ENCODE measurements around the gene ABCD1.
"Not testable (repeated sequence)": the region's sequence is repeated elsewhere in the genome, so short reads cannot be mapped to it uniquely, and the experiment has no call there.

Gene ABCD1

DNA sequence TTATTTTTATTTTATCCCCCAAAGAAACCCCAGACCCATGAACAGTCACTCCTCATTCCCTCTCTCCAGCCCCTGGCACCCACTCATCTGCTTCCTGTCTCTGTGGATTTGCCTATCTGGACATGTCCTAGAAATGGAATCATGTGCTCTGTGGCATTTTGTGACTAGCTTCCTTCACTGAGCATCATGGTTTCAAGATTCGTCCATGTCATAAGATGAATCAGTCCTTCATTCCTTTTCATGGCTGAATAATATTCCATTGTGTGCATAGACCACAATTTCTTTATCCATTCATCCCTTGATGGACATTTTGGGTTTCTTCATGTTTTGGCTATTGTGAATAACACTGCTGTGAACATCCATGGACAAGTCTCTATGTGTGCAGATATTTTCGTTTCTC lies 10.2 kb downstream of the ABCD1 start:
- DNase-seq (ENCODE audit: low read depth): no peak

DNA sequence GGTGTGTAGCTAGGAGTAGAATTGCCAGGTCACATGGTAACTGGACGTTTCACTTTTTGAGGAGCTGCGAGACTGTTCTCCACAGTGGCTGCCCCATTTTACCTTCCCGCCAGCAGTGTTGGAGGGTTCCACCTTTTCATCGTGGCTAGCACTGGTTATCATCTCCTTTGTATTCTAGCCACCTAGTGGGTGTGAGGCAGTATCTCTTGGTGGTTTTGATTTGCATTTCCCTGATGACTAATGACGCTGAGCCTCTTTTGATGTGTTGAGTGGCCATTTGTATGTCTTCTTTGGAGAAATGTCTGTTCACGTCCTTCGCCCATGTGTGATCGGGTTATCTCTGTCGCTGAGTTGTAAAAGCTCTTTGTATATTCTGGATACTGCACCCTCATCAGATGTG lies 10.6 kb downstream of the ABCD1 start:
- no peak for DNase-seq (ENCODE audit: low read depth)

DNA sequence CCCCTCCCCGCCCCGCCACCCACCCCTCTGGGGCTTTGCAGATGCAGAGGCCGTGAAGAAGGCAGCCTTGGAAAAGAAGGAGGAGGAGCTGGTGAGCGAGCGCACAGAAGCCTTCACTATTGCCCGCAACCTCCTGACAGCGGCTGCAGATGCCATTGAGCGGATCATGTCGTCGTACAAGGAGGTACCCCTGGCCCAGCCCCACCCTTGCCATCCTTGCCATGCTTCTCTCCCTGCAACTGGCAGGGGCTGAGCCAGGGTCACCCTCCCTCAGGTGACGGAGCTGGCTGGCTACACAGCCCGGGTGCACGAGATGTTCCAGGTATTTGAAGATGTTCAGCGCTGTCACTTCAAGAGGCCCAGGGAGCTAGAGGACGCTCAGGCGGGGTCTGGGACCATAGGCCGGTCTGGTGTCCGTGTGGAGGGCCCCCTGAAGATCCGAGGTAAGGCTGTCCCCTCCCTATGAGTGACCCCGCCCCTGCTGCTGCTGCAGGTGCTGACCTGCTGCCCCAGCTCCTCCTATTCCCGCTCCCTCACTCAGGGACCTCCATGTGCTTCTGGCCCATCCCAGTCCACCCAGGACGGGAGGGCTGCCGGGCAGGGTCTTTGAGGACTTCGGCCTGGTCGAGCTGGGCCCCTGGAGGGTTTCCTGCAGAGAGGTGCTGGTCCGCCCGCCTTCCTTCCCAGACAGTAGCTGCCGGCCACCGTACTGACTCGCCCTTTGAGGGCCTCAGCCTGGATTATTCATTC lies 11.6 kb downstream of the ABCD1 start:
- DNase-seq (ENCODE audit: low read depth): no peak

DNA sequence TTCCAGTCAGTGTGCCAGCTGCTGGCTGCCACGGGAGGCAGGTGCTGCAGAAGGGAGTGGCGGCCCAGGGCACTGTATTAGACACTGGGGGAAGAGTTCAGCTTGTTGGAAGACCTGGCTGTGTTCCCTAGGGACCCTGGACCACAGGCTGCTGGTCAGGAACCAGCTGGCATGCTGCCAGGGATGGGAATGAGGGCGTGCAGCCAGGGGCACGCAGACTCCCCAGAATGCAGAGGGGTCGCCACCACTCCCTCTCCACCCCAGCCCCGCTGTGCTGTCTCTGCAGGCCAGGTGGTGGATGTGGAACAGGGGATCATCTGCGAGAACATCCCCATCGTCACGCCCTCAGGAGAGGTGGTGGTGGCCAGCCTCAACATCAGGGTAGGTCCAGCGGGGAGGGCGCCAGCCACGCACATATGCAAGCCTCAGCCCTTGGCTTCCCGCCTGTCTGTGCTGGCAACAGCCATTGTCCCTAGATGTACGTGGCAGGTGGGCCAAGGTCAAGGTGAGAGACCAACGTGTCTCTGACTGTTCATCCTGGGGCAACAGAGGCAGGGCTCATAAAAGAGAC lies 12.3 kb downstream of the ABCD1 start:
- no peak for DNase-seq (ENCODE audit: low read depth)

DNA sequence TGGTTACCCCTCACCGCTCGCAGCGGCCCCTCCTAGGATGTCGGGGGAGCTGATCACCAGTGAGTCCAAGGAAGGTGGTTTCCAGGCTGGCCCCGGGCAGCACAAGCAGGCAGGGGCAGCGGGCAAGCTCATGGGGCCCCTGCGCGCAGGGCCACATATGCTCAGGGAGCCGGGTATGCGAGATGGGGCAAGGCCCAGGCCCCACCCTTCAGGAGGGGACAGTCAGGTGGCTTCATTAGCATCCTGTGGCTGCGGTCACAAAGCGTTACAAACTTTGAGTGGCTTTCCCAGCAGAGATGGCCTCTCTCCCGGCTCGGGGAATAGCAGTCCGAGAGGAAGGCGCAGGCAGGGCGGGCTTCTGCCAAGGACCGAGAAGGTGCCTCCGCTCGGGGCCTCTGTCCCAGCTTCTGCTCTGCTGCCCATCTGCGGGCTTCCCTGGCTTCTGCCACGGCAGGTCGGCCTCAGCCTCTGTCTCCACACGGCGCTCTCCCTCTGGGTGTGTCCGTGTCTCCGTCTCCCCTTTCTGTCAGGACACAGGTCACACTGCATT lies 13.5 kb downstream of the ABCD1 start:
- DNase-seq (ENCODE audit: low read depth): no peak

DNA sequence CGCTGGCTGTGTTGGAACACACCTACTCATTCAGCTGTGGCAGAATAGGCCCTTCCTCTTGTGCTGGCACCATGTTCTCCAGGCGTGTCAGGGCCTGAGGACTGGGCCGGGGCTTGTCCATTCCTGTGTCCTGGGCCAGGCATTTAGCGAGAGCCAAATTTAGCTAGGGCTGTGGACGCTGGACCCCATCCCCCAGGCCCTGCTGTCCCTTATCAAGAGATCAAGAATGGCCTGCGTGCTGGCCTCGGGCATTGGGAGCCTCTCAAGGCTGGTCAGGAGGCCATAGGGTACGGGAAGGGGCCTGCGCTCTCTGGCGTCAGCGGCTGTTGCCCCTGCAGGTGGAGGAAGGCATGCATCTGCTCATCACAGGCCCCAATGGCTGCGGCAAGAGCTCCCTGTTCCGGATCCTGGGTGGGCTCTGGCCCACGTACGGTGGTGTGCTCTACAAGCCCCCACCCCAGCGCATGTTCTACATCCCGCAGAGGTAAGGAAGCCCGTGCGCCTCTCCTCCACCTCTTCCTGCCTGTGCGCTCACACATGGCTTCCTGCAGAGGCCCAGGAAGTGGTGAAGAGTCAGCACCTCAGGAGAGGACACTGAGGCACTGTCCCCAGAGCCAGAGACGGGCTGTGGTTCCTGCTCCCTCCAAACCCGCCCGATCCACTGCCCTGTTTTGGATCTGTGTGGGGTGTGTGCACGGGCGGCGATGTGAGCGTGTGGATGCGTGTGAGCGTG lies 15.3 kb downstream of the ABCD1 start:
- DNase-seq (ENCODE audit: low read depth): no peak

DNA sequence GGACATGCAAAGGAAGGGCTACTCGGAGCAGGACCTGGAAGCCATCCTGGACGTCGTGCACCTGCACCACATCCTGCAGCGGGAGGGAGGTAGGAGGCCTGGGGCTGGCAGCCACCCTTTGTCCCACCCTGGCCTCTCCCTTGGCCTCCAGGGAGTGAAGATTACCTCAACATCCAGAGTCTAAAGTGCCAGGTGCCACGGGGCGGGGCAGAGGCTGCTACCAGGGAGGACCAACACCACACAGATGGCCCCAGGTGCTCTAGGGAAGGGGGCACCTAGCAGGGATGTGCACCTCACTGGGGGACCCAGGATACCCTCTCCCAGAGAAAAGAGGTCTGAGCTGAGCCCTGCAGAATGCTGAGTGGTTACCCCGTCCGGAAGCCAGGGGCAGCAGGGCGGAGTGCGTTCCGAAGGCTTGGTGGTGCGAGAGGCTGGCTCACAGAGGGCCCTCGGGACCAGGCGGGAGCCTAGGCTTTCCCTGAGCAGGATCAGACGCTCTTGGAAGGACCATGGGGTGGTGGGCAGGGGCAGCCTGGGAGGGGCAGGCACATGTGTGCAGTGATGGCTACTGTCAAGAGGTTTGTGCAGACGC lies 16.1 kb downstream of the ABCD1 start:
- DNase-seq (ENCODE audit: low read depth): no peak

DNA sequence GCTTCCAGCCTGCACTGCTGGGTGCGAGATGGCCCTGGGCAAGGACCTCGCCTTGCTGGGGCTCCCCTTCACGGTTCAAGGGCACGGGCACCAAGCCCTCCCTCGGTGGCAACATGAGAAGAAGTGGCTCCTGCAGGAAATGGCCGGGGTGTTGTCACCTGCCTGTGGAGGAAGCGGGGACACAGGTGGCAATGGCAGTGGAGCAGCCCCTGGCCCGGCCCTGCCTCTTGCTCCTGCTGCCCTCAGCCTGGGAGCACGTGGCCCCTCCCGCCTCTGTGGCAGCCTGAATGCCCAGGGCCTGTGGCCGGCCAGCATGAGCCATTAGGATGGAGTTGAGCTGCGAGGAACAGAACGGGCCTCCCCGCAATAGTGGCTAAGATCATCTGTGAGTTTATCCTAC lies 16.8 kb downstream of the ABCD1 start:
- no peak for DNase-seq (ENCODE audit: low read depth)

DNA sequence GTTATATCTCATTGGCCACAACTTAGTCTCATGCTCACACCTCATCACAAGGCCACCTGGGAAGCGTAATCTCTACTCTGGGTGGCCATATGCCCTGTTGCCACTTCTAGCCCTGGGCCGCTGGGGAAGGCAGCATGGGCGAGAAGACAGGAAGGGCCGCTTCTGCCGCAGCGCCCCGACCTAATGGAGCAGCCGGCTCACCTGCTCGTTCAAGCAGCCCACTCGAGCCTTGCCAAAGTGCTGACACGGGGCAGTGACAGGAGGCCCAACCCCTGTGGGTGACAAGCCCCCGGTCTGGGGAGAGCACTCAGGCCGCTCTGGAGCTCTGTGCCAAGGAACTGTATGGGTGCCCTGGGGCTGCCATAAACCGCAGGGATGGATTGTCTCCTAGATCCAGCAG lies 17.5 kb downstream of the ABCD1 start:
- DNase-seq (ENCODE audit: low read depth): not testable (repeated sequence)

DNA sequence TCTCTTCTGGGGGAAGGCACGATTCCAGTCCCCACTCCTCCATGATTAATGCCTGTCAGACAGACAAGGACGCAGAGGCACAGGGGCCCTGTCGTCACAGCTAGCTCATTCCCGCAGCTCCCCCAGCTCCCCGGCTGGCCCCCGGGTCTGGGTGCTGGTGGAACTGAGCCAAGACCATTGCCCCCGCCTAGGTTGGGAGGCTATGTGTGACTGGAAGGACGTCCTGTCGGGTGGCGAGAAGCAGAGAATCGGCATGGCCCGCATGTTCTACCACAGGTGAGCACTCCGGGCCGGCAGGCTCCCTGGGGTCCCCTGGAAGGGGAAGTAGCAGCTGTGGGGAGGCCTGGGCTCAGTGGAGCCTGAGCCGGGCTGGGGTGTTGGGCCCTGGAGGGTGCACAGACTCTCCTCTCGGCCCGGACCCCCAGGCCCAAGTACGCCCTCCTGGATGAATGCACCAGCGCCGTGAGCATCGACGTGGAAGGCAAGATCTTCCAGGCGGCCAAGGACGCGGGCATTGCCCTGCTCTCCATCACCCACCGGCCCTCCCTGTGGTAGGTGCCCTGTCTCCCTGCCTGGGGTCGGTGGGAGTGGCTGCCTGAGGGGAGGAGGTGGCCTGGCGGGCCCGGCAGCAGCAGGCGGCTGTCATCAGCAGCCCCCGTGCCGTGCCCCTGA lies 18.3 kb downstream of the ABCD1 start:
- DNase-seq (ENCODE audit: low read depth): not testable (repeated sequence)

DNA sequence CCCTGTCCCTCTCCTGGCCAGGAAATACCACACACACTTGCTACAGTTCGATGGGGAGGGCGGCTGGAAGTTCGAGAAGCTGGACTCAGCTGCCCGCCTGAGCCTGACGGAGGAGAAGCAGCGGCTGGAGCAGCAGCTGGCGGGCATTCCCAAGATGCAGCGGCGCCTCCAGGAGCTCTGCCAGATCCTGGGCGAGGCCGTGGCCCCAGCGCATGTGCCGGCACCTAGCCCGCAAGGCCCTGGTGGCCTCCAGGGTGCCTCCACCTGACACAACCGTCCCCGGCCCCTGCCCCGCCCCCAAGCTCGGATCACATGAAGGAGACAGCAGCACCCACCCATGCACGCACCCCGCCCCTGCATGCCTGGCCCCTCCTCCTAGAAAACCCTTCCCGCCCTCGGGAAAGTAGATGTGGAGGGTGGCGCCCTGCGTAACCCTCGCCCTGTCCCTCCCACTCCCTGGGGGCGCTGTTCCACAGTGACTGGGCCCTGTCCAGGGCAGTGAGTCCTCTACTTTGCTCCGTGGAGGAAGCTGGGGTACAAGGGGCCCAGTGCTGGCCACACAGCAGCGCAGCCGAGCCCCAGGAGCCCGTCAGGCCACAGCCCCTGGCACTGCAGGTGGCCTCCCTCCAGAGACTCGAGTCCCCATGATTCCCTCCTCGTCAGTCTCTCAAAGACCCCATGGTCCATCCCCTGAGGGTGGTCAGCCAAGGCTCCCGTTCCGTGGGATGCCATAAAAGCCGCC lies 19.0 kb downstream of the ABCD1 start:
- not testable (repeated sequence) for DNase-seq (ENCODE audit: low read depth)

DNA sequence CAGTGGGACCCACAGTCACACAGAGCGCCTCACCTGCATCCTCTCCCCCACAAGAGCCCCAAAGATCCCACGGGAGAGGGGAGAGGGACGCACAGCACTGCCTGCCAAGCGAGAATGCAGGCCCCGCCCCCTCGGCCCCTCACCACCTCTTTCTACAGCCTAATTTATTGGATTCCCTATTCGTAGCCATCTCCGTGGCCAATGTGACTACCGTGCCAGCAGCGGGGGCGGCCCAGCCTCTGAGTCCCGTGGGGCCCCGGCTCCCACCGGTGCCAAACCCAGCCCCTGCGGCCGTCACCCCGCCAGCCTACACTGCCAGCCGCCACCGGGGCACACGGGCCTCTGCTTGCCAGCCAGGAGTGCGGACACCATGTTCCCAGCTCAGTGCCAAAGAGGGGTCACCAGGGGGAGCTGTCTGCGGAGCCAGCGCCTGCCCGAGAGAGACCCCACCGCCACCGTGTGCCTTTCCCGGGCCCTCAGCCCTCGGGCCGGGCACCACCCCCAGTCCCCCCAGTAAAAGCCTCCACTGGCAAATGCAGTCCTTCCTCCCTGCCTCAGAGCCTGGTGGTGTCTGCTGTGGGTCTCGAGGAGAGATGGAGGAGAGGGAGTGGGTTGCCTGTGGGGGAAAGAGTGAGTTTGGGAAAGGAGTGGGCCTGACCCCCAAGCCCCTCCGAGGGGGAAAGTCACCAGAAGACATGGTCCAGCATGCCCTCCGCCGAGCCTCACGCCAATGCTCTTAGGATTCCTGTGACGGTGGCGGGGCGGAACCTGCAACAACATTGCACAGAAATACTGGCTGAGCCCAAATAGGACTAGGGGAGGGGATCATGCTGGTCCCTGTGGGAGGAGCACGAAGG lies 19.8 kb downstream of the ABCD1 start:
- DNase-seq (ENCODE audit: low read depth): no peak

DNA sequence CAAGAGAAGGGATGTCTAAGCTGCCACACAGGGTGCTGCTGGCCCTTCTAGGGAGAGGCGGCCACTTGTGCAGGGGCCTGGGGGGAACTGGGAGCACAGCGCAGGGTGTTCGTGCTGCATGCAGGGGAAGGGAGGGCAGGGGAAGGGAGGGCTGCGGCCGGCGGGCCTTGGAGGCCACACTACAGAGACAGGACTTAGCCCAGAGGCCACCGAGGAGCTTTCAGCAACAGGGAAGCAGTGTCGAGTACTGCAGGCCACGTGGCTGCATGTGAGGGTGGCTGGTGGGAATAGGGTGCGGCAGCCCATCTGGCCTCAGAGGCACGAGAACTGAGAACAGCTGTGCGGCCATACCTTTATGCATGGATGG lies 20.4 kb downstream of the ABCD1 start:
- not testable (repeated sequence) for DNase-seq (ENCODE audit: low read depth)

DNA sequence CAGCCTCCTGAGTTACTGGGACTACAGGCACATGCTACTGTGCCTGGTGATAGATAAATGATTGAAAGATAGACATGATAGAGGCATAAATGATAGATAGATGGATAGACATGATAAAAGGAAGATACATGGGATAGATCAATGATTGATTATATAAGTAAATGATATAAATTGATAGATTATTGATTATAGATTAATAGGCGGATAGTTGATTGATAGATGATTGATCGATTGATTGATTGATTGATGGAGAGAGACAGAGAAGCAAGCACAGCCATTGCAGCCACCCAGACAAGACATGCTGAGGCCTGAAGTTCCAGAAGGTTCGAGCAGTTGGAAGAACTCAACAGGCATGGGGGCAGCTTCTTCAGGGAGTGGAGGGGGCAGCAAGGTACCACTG lies 21.7 kb downstream of the ABCD1 start:
- no peak for DNase-seq (ENCODE audit: low read depth)

DNA sequence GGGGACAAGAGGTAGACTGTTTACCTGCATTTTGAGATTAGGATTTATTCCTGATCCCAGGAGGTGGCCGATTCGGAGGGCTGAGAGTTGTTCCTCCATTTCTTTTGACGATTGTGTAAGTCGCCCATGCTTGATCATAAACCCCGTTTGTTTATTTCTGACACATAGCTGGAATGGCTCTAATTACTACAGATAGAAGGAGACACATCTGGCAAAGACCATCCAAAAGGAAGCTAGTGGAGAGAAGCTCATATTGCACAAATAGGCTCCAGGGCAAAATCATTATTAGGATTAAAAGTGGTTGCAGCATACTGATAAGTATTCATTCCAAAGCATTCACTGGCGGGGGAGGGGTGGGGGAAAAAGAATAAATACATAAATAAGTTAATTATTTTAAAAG lies 22.3 kb downstream of the ABCD1 start:
- not testable (repeated sequence) for DNase-seq (ENCODE audit: low read depth)

DNA sequence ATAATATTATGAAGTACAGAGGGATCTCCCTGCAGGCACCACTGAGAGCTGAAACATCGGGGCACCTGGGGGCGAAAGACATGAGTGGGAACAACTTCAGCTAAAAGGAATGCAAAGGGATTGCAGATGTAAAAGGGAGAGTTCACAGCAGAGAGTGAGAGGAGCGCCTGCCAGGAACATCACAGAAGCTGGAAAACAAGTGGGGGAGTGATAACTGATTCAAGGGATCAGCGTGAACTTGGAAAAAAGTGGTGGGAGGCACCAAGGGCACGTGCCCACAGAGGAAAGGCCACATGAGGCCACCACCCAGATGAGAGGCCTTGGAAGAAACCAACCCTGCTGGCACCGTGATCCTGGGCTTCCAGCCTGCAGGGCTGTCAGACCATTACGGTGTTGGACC lies 24.4 kb downstream of the ABCD1 start:
- DNase-seq (ENCODE audit: low read depth): not testable (repeated sequence)

DNA sequence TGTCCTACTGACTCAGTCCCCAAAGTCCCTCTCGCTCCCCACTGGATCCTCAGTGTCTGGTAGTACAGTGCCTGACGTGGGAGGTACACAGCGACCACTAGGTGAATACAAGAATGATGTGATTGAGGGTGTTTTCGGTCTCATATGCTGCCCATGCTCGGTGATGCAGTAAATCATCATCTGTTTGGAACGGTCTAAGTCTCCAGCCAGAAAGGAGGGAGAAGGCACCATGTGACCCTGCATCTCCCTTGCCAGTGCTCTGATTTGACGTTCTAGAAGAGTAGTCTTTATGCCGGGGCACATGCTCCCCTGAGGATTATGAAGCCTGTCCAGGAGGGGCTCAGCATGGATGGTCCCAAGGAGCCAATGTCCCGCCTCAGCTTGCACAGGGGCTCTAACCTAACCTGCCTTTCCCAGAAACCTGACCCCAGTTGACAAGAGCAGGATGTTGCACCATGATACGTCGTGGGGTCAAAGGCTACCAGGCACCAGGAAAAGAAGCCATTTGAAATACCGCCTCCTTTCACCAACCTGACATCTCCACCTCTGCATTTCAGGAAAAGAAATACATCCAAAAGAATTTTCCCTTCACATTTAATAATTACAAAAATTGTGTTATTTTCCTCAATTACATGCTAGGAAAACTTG lies 25.6 kb downstream of the ABCD1 start:
- DNase-seq (ENCODE audit: low read depth): no peak

DNA sequence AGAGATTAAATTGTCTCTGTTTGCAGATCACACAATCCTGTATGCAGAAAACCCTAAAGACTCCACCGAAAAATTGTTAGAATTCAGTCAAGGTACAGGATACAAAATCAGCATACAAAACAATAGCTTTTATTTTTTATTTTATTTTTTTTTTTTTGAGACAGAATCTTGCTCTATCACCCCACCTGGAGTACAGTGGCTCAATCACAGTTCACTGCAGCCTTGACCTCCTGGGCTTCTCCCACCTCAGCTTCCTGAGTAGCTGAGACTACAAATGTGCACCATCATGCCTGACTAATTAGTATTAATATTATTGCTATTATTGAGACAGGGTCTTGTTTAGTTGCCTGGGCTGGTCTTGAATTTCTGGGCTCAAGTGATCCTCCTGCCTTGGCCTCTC lies 30.5 kb downstream of the ABCD1 start:
- no peak for DNase-seq (ENCODE audit: low read depth)

DNA sequence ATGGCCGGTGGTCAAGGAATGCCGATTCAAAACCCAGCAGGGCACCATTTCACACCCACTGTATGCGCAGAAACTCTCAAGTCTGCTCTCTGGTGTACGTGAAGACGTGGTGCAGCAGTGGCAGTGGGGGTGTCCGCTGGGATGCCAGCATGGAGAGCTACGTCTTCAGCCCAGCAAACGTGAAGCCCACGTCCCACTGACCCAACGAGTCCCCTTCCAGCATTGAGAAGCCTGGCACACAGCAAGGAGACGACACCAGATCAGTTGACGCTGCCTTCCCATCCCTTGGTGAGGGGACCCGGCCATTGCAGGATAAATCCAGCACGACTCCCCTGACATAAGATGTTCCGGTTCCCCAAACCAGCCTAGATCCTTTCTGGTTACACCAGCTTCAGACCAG lies 37.2 kb downstream of the ABCD1 start:
- DNase-seq (ENCODE audit: low read depth): no peak

DNA sequence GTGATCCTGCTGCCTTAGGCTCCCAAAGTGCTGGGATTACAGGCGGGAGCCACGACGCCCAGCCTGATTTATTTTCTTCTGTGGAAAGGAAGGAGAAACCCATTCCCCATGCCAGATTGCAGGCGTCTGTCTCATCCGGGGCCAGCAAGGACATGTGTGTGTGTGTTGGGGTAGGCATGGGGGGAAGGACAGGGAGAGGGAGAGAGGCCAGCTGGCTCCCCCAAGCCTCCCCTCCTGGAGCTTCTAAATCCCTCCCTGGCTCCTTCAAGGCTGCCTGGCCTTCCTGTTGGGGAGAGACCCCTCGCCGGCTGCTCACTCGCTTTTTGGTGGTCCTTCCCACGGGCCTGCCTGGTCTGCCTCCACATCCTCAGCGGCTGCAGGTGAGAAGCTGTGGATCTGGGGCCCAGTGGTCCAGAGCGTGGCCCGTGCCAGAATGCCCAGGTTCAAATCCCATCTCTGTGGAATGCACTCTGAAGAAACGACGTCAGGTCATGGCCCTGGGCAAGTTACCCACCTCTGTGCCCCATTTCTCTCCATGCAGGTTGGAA lies 38.0 kb downstream of the ABCD1 start:
- no peak for DNase-seq (ENCODE audit: low read depth)
